Naive thymus-derived CD4-positive, alpha-beta T cell (primary cell): Measurements from ENCODE around the gene NTPCR. TPM values are rescaled to one million over a fixed set of nuclear protein-coding genes. Genes with fewer than 3 reads are reported as not detected.

Experiments used
- ATAC-seq: fragments of 150-1000 bp; cut with Tn5 transposase; 2 replicates; pipeline ENCODE4 v1.10.0; 2021; ENCODE audit warnings: mild to moderate bottlenecking, moderate library complexity
- CTCF ChIA-PET: fragments of 350-600 bp; sonication (Branson Sonifier 250); formaldehyde crosslinking; loops from one replicate; lab custom pipeline; 2021; ENCODE audit warnings: antibody characterized with exemption; lab: Charles Lee
- POLR2A ChIA-PET: fragments of 350-600 bp; sonication (Branson Sonifier 250); formaldehyde crosslinking; loops from one replicate; lab custom pipeline; 2021; ENCODE audit warnings: antibody characterized with exemption, inconsistent platforms; lab: Charles Lee
- DNase-seq, 9 donors: peaks; one replicate each; pipeline versions ENCODE4 v3.0.0 to v3.0.0-alpha.2; 2020 to 2022; ENCODE audit warnings: mixed read lengths in 1 of 9
- H3K27ac ChIP-seq: one replicate; pipeline ENCODE4 v1.7.0; 2013; ENCODE audit warnings: mild to moderate bottlenecking, low read depth, low read length, moderate library complexity
- H3K27me3 ChIP-seq, 2 donors: one replicate each; pipeline ENCODE4 v1.7.0; 2013; ENCODE audit warnings: low read length in 2 of 2, mild to moderate bottlenecking in 2 of 2, moderate library complexity in 2 of 2; ENCODE audit not compliant: control insufficient read depth in 2 of 2, insufficient read depth in 2 of 2
- H3K36me3 ChIP-seq, 3 experiments: 1 replicate in 2 of 3; 2 replicates in 1 of 3; pipeline ENCODE4 v1.7.0; 2013; ENCODE audit warnings: low read length in 3 of 3, mild to moderate bottlenecking in 3 of 3, moderate library complexity in 1 of 3; ENCODE audit not compliant: insufficient read depth in 3 of 3, control insufficient read depth in 2 of 3
- H3K4me1 ChIP-seq, 2 donors: one replicate each; pipeline ENCODE4 v1.7.0; 2013; ENCODE audit warnings: low read length in 2 of 2, mild to moderate bottlenecking in 2 of 2, moderate library complexity in 1 of 2; ENCODE audit not compliant: control insufficient read depth in 2 of 2, insufficient read depth in 2 of 2
- H3K4me3 ChIP-seq: 2 replicates; pipeline ENCODE4 v1.7.0; 2013; ENCODE audit warnings: mild to moderate bottlenecking, low read length
- H3K9me3 ChIP-seq, 3 experiments: 1 replicate in 2 of 3; 2 replicates in 1 of 3; pipeline ENCODE4 v1.7.0; 2013; ENCODE audit warnings: low read length in 3 of 3; ENCODE audit not compliant: control insufficient read depth in 2 of 3
- H3K27ac Mint-ChIP-seq, 9 donors: one replicate each; pipeline ENCODE4 v1.8.0; 2020 to 2022; ENCODE audit warnings: mixed read lengths in 9 of 9, mild to moderate bottlenecking in 8 of 9, moderate library complexity in 5 of 9, inconsistent platforms in 2 of 9
- H3K27me3 Mint-ChIP-seq, 5 donors: one replicate each; pipeline ENCODE4 v1.8.0; 2021 to 2022; ENCODE audit warnings: mixed read lengths in 5 of 5, mild to moderate bottlenecking in 1 of 5
- H3K36me3 Mint-ChIP-seq, 5 donors: one replicate each; pipeline ENCODE4 v1.8.0; 2020 to 2022; ENCODE audit warnings: mixed read lengths in 5 of 5, mild to moderate bottlenecking in 3 of 5, inconsistent platforms in 1 of 5
- H3K4me1 Mint-ChIP-seq, 7 donors: one replicate each; pipeline ENCODE4 v1.8.0; 2020 to 2022; ENCODE audit warnings: mixed read lengths in 7 of 7, mild to moderate bottlenecking in 3 of 7, inconsistent platforms in 1 of 7
- H3K4me3 Mint-ChIP-seq, 10 donors: one replicate each; pipeline ENCODE4 v1.8.0; 2020 to 2022; ENCODE audit warnings: mild to moderate bottlenecking in 10 of 10, mixed read lengths in 10 of 10, moderate library complexity in 6 of 10, inconsistent platforms in 2 of 10
- H3K9me3 Mint-ChIP-seq, 11 donors: one replicate each; pipeline ENCODE4 v1.8.0; 2020 to 2022; ENCODE audit warnings: mixed read lengths in 11 of 11, mild to moderate bottlenecking in 4 of 11, inconsistent platforms in 1 of 11, moderate library complexity in 1 of 11
- intact Hi-C, 2 donors: fragments of 100-400 bp; cut with micrococcal nuclease; formaldehyde crosslinking; loops; one replicate each; pipeline ENCODE4 v1.15.1; 2023
- polyA plus RNA-seq, 2 donors: library from polyadenylated mRNA; unstranded; fragments of 300-500 nt; fragmentation: Illumina TruSeq; gene quantifications; one replicate each; pipeline ENCODE4 v1.2.3, GENCODE V29; 2021
- total RNA-seq, 6 experiments: library from RNA in 5 of 6; stranded (reverse) in 5 of 6; gene quantifications; 1 replicate in 5 of 6; 2 replicates in 1 of 6; pipeline ENCODE4 v1.2.3 and lab custom pipeline; 2021 to 2026

Gene NTPCR
- total and polyA plus RNA-seq, 7 experiments from 2014 or later = 16.0 to 80.5 (median 17.5) TPM

- peaks cover 31 to 82% (median 51%) of the 10 kb centered on the region in 5 donors for H3K36me3 Mint-ChIP-seq
- POLR2A ChIA-PET = no interaction called here
- H3K27me3 Mint-ChIP-seq = no peaks in the 10 kb centered on the region
- CTCF ChIA-PET = no interaction called here
- no peak overlapping the region for H3K4me3 ChIP-seq
- ATAC-seq = no peak
- no peak overlapping the region for H3K27ac ChIP-seq
- intact Hi-C loops = no loop called here
- no peak overlapping the region for H3K4me3 Mint-ChIP-seq
- H3K27ac Mint-ChIP-seq = no peak overlapping the region
- no peaks in the 10 kb centered on the region for H3K27me3 ChIP-seq
- no peaks in the 10 kb centered on the region for H3K9me3 ChIP-seq
- H3K9me3 Mint-ChIP-seq = peaks cover 4 to 25% (median 15%) of the 10 kb centered on the region in 11 donors
- peaks cover 0 to 6% of the 10 kb centered on the region in 2 donors for H3K4me1 ChIP-seq
- DNase-seq = no peak
- peaks cover 9 to 19% (median 10%) of the 10 kb centered on the region in 7 donors for H3K4me1 Mint-ChIP-seq
- peaks cover 0 to 61% (median 2%) of the 10 kb centered on the region in 3 experiments for H3K36me3 ChIP-seq
These were observed 18.6 kb downstream of the NTPCR start for GRCh38 chr1:232968965-232969364.

GRCh38 chr1:232969799-232970198, 19.4 kb downstream of the NTPCR start:
- CTCF ChIA-PET = no interaction called here

GRCh38 chr1:232970508-232970907, 20.1 kb downstream of the NTPCR start:
- intact Hi-C loops = no loop called here
- ATAC-seq = no peak
- no peaks in the 10 kb centered on the region for H3K27me3 ChIP-seq
- H3K27ac ChIP-seq = no peak overlapping the region
- Mint-ChIP-seq H3K27ac (no peak overlapping the region), H3K9me3 (peaks cover 8 to 32% (median 20%) of the 10 kb centered on the region in 11 donors), H3K36me3 (peaks cover 35 to 87% (median 61%) of the 10 kb centered on the region in 5 donors), H3K4me3 (no peak overlapping the region), H3K27me3 (no peaks in the 10 kb centered on the region), H3K4me1 (peaks cover 0 to 16% (median 5%) of the 10 kb centered on the region in 7 donors)
- CTCF ChIA-PET = no interaction called here
- DNase-seq = no peak
- no peaks in the 10 kb centered on the region for H3K9me3 ChIP-seq
- H3K4me1 ChIP-seq = no peaks in the 10 kb centered on the region
- peaks cover 0 to 67% (median 2%) of the 10 kb centered on the region in 3 experiments for H3K36me3 ChIP-seq
- POLR2A ChIA-PET = interaction anchor here (0.5 kb wide), 1 partner anchor 55 kb away, joined by 3 read pairs; no protein-coding TSS in a partner anchor
- H3K4me3 ChIP-seq = no peak overlapping the region

More at GRCh38 chr1:232969799-232970198, 19.4 kb downstream of the NTPCR start:
- Mint-ChIP-seq H3K27ac (peak overlapping the region in 1 of 9 donors; percentile 40), H3K9me3 (peaks cover 8 to 28% (median 19%) of the 10 kb centered on the region in 11 donors), H3K27me3 (no peaks in the 10 kb centered on the region), H3K4me1 (peaks cover 6 to 19% (median 8%) of the 10 kb centered on the region in 7 donors), H3K36me3 (peaks cover 35 to 90% (median 58%) of the 10 kb centered on the region in 5 donors), H3K4me3 (no peak overlapping the region)
- intact Hi-C loops = no loop called here
- Histone ChIP-seq H3K4me3 (no peak overlapping the region), H3K27me3 (no peaks in the 10 kb centered on the region), H3K27ac (no peak overlapping the region), H3K36me3 (peaks cover 0 to 67% (median 2%) of the 10 kb centered on the region in 3 experiments), H3K4me1 (peaks cover 0 to 4% of the 10 kb centered on the region in 2 donors), H3K9me3 (no peaks in the 10 kb centered on the region)
- no peak for DNase-seq
- ATAC-seq = no peak
- POLR2A ChIA-PET = no interaction called here

- no peak for ATAC-seq
- Histone ChIP-seq H3K4me1 (no peaks in the 10 kb centered on the region), H3K36me3 (peaks cover 0 to 59% (median 2%) of the 10 kb centered on the region in 3 experiments), H3K27me3 (no peaks in the 10 kb centered on the region), H3K4me3 (no peak overlapping the region), H3K27ac (no peak overlapping the region), H3K9me3 (no peaks in the 10 kb centered on the region)
- Mint-ChIP-seq H3K9me3 (peaks cover 8 to 32% (median 20%) of the 10 kb centered on the region in 11 donors), H3K27ac (no peak overlapping the region), H3K36me3 (peaks cover 29 to 79% (median 75%) of the 10 kb centered on the region in 5 donors), H3K27me3 (no peaks in the 10 kb centered on the region), H3K4me3 (no peak overlapping the region), H3K4me1 (peaks cover 12 to 24% (median 15%) of the 10 kb centered on the region in 7 donors)
- ChIA-PET CTCF (no interaction called here), POLR2A (no interaction called here)
- intact Hi-C loops = no loop called here
- no peak for DNase-seq
These were observed 23.5 kb downstream of the NTPCR start for GRCh38 chr1:232973652-232974611.

- Histone ChIP-seq H3K27ac (no peak overlapping the region), H3K27me3 (no peaks in the 10 kb centered on the region), H3K36me3 (peaks cover 0 to 52% (median 2%) of the 10 kb centered on the region in 3 experiments), H3K4me3 (no peak overlapping the region), H3K4me1 (no peaks in the 10 kb centered on the region), H3K9me3 (no peaks in the 10 kb centered on the region)
- CTCF ChIA-PET = no interaction called here
- ATAC-seq (no peak), DNase-seq (no peak)
- H3K4me1 Mint-ChIP-seq = peaks cover 14 to 27% (median 16%) of the 10 kb centered on the region in 7 donors
- H3K9me3 Mint-ChIP-seq = peaks cover 8 to 32% (median 20%) of the 10 kb centered on the region in 11 donors
- intact Hi-C loops = no loop called here
- no peaks in the 10 kb centered on the region for H3K27me3 Mint-ChIP-seq
- H3K4me3 Mint-ChIP-seq = no peak overlapping the region
- peaks cover 23 to 71% (median 70%) of the 10 kb centered on the region in 5 donors for H3K36me3 Mint-ChIP-seq
- POLR2A ChIA-PET = no interaction called here
- H3K27ac Mint-ChIP-seq = peak overlapping the region in 2 of 9 donors; percentile 19 to 63
These were observed 24.6 kb downstream of the NTPCR start for GRCh38 chr1:232974971-232975370.

- Mint-ChIP-seq H3K27ac (peak overlapping the region; percentile 46 to 94 (median 75)), H3K4me3 (peak overlapping the region in 6 of 10 donors; percentile 7 to 66 (median 26)), H3K36me3 (peaks cover 13 to 54% (median 40%) of the 10 kb centered on the region in 5 donors), H3K4me1 (peaks cover 13 to 27% (median 16%) of the 10 kb centered on the region in 7 donors), H3K27me3 (no peaks in the 10 kb centered on the region), H3K9me3 (peaks cover 4 to 16% (median 12%) of the 10 kb centered on the region in 11 donors)
- ChIA-PET POLR2A (no interaction called here), CTCF (no interaction called here)
- no peaks in the 10 kb centered on the region for H3K27me3 ChIP-seq
- H3K36me3 ChIP-seq = peaks cover 0 to 21% (median 0%) of the 10 kb centered on the region in 3 experiments
- intact Hi-C loops = no loop called here
- peak; percentile 73 for ATAC-seq
- DNase-seq = peak in 6 of 9 donors; percentile 7 to 50 (median 32)
- H3K9me3 ChIP-seq = no peaks in the 10 kb centered on the region
- H3K27ac ChIP-seq = no peak overlapping the region
- H3K4me1 ChIP-seq = no peaks in the 10 kb centered on the region
- H3K4me3 ChIP-seq = no peak overlapping the region
These were observed 27.8 kb downstream of the NTPCR start for GRCh38 chr1:232978091-232978634.
